ENCODE results near the gene SYNDIG1.

- TF ChIP-seq POLR2AphosphoS5 (IDR thresholded peaks at IDR 0.05; ENCODE audit: low read depth) (no peak), CTCF (IDR thresholded peaks at IDR 0.05; ENCODE audit: insufficient read depth, low read length) (no peak), GABPA (IDR thresholded peaks at IDR 0.05; ENCODE audit: low read depth) (no peak), REST (IDR thresholded peaks at IDR 0.05; ENCODE audit: insufficient replicate concordance, low read depth) (no peak)
These were observed 210.1 kb downstream of the SYNDIG1 start for GRCh38 chr20:24679448-24680047.
